C4-2B (cell line): ENCODE measurements around the gene GPATCH1.

ENCODE experiments used
- H3K27ac ChIP-seq: fragments of 450-650 bp; 2 replicates; pipeline ENCODE4 v1.5.1; 2017
- ZFX ChIP-seq: fragments of 450-650 bp; IDR thresholded peaks from 2 replicates; pipeline ENCODE4 v1.6.1; 2017
- TF ChIP-seq, protein P1 (sequence below): fragments of 450-650 bp; conservative IDR thresholded peaks from 2 replicates; pipeline ENCODE4 v1.5.1; 2017; ENCODE audit warnings: mild to moderate bottlenecking

GPATCH1 gene

DNA sequence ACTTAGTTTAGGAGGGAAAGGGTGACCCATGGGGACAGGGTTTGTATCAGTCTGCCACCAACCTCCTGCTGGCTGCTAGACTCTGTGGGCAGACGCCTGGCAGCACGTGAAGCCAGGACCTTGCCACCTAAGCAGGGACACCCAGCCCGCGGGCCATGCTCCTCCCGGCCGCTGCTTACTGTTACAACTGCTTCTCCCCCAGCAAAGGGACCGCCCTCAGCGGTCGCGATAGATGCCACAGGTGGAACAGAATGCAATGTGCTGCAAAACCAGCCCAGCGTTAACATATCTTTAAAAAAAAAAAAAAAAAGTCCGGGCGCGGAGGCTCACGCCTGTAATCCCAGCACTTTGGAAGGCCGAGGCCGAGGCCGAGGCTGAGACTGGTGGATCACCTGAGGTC is 14.4 kb upstream of the GPATCH1 start:
- TF ChIP-seq ZFX = no peak
- TF ChIP-seq, protein P1, sequence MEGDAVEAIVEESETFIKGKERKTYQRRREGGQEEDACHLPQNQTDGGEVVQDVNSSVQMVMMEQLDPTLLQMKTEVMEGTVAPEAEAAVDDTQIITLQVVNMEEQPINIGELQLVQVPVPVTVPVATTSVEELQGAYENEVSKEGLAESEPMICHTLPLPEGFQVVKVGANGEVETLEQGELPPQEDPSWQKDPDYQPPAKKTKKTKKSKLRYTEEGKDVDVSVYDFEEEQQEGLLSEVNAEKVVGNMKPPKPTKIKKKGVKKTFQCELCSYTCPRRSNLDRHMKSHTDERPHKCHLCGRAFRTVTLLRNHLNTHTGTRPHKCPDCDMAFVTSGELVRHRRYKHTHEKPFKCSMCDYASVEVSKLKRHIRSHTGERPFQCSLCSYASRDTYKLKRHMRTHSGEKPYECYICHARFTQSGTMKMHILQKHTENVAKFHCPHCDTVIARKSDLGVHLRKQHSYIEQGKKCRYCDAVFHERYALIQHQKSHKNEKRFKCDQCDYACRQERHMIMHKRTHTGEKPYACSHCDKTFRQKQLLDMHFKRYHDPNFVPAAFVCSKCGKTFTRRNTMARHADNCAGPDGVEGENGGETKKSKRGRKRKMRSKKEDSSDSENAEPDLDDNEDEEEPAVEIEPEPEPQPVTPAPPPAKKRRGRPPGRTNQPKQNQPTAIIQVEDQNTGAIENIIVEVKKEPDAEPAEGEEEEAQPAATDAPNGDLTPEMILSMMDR = no peak
- H3K27ac ChIP-seq = no peak overlapping the region

- H3K27ac ChIP-seq = no peak overlapping the region
- TF ChIP-seq, protein P1 = no peak
- no peak for TF ChIP-seq ZFX
Measured at GRCh38 chr19:33067121-33067520, 13.9 kb upstream of the GPATCH1 start.

DNA sequence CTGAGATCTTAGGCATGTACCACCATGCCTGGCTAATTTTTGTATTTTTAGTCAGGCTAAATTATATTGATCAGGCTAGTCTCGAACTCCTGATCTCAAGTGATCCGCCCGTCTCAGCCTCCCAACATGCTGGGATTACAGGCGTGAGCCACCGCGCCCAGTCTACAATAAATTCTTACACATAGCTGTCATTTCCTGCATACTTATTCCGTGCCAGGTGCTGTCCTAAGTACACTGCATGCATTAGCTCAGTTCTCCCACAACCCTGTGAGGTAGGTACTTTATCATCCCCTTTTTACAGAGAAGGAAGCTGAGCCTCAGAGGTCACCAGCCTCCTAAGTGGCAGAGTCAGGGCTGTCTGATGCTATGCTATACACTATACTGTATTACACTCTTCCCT is 9.1 kb upstream of the GPATCH1 start:
- TF ChIP-seq, protein P1 = no peak
- no peak for TF ChIP-seq ZFX
- no peak overlapping the region for H3K27ac ChIP-seq

GRCh38 chr19:33075519-33075918 is 5.5 kb upstream of the GPATCH1 start:
- TF ChIP-seq ZFX = no peak
- TF ChIP-seq, protein P1 = no peak

DNA sequence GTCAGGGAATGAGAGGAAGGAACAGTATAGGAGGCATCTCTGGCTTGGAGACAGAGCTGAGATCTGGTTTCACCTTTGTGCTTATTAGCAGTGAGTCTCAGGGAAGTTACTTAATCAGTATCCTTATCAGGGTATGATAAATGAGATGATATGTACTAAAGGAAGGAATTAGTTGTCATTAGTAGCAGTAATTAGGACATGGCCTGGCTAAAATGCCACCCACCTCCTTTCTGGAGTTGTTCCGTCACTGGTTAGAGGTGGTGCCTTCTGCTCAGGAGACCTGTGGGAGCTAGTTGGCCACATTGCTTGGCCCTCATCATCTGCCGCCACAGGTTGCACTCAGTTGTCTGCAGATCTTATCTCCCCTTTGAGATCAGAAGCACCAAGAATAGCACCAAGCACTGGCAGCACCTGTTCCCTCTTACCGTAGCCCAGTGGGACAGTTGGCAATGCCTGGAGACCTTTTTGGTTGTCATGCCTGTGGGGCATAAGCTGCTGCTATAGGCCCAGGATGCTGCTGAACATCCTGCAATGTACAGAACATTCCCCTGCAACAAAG is 4.7 kb downstream of the GPATCH1 start:
- H3K27ac ChIP-seq = no peak overlapping the region
- no peak for TF ChIP-seq ZFX
- TF ChIP-seq, protein P1 = no peak

More at GRCh38 chr19:33075519-33075918, 5.5 kb upstream of the GPATCH1 start:
- no peak overlapping the region for H3K27ac ChIP-seq

GRCh38 chr19:33086955-33087354 is 6.0 kb downstream of the GPATCH1 start:
- H3K27ac ChIP-seq = no peak overlapping the region
- no peak for TF ChIP-seq ZFX
- TF ChIP-seq, protein P1 = no peak

GRCh38 chr19:33089010-33089409 is 8.0 kb downstream of the GPATCH1 start:
- no peak overlapping the region for H3K27ac ChIP-seq
- TF ChIP-seq ZFX = no peak
- TF ChIP-seq, protein P1 = no peak
